Measurements from ENCODE around the gene NXN. TPM values are rescaled to one million over a fixed set of nuclear protein-coding genes. Genes with fewer than 3 reads are reported as not detected.
A peak's percentile ranks its signal among the peaks of the same experiment; 100 is the strongest.
"Not testable (repeated sequence)": the region's sequence is repeated elsewhere in the genome, so short reads cannot be mapped to it uniquely, and the experiment has no call there.

The NXN gene
- polyA plus RNA-seq, 1 donor: 51.3 TPM

DNA sequence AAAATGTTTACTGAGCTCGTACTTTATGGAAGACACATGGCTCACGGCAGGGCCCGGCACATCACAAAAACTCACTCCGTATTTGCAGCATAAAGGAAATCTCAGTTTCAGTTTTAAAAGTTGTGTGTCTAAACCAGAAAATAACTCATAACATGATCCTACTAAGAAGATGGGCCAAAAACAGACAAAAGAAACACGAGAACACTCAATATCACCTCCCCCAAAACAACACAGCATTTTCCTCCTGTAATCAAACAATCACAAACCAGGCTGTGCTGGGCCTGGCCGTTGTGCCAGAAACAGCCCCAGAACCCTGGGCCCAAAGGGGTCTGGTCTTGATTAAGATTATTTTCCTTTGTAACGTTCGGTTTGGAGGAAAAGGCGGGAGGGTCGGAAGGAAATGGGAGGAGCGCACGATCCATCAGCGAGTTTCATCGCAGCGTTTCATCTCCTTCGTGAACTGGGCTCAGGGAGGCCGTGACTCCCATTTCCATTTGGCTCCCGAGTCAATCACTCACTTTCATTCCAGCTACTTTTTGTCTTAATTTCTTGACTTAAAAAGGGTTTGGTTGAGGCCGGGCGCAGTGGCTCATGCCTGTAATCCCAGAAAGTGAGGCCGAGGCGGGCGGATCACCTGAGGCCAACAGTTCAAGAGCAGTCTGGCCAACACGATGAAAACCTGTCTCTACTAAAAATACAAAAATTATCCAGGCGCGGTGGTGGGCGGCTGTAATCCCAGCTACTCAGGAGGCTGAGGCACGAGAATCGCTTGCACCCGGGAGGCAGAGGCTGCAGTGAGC lies 61.4 kb downstream of the NXN start:
- DNase-seq (ENCODE audit: low read depth): no peak

DNA sequence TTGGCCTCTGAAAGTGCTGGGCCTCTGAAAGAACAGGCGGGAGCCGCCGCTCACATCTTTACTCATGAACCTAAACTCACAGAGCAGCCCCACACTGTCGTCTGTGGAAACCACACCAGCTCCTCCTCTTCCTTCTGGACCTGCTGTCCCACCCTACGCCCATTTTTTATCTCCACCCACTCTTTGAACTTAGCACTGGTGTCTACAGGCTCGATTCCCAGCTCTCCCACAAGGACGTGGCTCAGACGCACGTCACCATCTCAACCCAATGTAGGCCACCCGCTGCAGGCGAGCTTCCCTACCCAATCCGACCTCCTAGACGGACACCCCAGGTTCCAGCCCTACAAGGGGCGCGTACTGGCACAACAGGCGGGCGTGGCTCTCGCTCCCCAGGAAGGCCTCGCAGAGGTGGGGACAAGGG lies 62.2 kb downstream of the NXN start:
- no peak for DNase-seq (ENCODE audit: low read depth)

DNA sequence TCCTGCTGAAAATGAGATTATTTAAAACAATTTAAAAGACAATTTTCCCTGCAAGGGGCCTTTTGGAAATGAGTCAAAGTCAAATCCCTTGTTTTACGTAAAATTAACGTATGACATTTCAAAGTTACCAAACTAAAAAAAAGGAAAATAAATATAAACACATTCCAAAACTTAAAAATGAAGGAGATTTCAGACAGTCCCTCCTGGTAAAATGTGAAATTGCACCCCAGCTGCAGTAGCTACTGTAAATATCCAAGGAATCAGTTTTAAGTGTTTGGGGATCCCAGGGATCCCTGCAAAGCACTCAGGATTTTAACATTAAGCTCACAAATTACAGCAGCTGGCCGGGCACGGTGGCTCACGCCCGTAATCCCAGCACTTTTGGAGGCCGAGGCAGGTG lies 63.3 kb downstream of the NXN start:
- DNase-seq (ENCODE audit: low read depth): no peak

GRCh38 chr17:915538-916201 lies 63.9 kb downstream of the NXN start:
- peak; percentile 77 for DNase-seq (ENCODE audit: low read depth)

DNA sequence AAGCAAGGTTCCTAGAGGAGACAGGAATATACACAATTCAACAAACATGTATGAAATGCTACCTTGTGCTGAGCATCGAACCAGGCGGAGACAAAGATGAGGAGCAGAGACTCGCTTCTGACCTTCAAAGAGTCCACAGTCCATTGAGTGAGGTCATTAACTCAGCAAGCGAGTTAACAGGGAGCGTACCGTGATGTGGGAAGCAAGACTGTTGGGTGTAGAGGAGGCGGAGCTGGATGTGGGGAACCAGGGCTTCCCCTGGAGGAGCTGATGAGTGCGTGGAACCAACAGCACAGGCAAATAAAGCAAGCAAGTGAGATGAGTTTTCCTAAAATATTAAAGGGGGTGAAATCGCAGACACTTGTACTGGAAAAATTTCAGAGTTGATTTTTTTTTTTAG lies 65.0 kb downstream of the NXN start:
- no peak for DNase-seq (ENCODE audit: low read depth)

DNA sequence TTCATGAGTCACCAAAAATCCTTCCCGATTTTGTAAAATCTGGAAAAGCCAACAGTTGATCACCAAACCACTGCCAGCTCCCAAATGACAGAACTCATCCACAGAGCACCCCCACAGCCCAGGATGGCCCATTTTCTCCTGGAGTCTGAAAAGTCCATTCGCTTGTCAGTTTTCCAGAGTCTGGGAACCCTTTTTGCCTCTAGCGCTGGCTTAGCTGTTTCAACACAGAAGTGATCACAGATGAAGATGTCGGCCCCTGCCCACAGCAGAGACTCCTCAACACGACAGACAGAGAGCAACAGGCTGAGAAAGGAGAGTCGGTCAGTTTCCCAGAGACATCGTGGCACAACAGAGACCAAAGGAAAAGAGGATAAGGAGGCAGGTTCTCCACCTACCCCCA lies 66.4 kb downstream of the NXN start:
- no peak for DNase-seq (ENCODE audit: low read depth)

DNA sequence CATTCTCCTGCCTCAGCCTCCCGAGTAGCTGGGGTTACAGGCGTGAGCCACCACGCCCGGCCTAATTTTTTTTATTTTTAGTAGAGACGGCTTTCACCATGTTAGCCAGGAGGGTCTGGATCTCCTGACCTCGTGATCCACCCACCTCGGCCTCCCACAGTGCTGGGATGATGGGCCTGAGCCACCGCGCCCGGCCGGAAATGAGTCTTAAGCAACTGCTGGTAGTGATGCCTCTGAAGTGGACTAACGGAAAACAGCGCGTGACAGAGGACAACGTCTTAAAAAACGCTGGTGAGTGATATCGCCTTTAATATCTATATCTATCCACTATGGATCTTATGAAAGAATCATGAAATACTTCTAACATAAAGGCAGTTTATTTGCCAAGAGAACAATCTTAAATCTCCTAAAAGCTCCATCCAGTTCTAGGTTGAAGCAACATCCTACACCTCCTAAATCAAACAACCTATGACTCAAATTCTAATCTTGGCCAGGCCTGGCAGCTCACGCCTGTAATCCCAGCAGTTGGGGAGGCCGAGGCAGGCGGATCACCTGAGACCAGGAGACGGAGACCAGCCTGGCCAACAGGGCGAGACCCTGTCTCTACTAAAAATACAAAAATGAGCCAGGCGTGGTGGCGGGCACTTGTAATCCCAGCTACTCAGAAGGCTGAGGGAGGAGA lies 69.8 kb downstream of the NXN start:
- DNase-seq (ENCODE audit: low read depth): no peak

- no peak for DNase-seq (ENCODE audit: low read depth)
Measured at GRCh38 chr17:907725-908124, 71.9 kb downstream of the NXN start.

GRCh38 chr17:905708-906107 lies 73.9 kb downstream of the NXN start:
- not testable (repeated sequence) for DNase-seq (ENCODE audit: low read depth)

GRCh38 chr17:903691-904481 lies 75.7 kb downstream of the NXN start:
- DNase-seq (ENCODE audit: low read depth): no peak

- DNase-seq (ENCODE audit: low read depth): no peak
Measured at GRCh38 chr17:902463-902862, 77.1 kb downstream of the NXN start.

DNA sequence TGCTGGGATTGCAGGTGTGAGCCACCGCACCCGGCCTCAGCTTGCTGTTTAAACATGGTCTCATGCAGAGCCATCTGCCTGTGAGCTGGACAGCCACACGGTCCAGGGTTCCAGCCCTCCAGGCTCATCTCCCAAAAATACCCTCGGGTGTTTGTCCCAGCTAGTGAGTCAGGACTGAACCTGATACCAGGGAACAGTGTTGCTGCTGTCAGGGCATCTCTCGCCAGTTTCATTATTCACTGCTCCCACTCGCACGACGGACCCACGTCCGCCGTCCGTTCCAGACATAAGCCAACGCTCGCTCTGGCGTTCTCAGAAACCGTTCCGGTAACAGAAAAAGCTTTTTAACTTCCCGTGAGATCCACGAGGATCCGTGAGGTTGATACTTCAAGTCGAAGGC lies 77.6 kb downstream of the NXN start:
- DNase-seq (ENCODE audit: low read depth): no peak

DNA sequence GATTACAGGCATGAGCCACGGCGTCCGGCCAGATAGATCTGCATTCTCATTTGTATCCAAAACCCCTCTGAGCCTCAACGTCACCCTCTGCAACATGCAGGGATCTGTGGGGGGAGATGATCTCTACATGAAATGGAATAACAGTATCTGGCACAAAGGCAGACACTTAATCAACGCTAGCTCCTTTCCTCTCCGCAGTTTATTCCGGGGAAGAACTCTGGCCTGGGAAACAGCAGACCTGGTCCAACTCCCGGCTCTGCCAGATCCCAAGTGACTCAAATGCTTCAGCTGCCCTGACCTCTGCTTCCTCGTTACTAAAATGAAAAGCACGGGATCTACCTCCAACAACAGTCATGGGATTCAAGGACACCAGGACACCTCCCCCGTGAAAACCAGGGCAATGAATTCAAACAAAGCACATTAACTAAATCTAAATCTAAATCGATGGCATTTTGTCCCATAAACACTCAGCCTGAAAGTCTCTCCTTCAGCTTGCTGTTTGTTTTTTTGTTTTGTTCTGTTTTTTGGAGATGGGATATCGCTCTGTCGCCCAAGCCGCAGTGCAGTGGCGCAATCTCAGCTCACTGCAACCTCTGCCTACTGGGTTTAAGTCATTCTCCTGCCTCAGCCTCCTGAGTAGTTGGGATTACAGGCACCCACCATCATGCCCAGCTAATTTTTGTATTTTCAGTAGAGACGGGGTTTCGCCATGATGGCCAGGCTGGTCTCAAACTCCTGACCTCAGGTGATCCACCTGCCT lies 78.2 kb downstream of the NXN start:
- DNase-seq (ENCODE audit: low read depth): no peak

- no peak for DNase-seq (ENCODE audit: low read depth)
Measured at GRCh38 chr17:900336-900934, 79.1 kb downstream of the NXN start.

GRCh38 chr17:897970-898619 lies 81.5 kb downstream of the NXN start:
- no peak for DNase-seq (ENCODE audit: low read depth)

- no peak for DNase-seq (ENCODE audit: low read depth)
Measured at GRCh38 chr17:896953-897661, 82.5 kb downstream of the NXN start.

GRCh38 chr17:896454-896853 lies 83.1 kb downstream of the NXN start:
- DNase-seq (ENCODE audit: low read depth): no peak

DNA sequence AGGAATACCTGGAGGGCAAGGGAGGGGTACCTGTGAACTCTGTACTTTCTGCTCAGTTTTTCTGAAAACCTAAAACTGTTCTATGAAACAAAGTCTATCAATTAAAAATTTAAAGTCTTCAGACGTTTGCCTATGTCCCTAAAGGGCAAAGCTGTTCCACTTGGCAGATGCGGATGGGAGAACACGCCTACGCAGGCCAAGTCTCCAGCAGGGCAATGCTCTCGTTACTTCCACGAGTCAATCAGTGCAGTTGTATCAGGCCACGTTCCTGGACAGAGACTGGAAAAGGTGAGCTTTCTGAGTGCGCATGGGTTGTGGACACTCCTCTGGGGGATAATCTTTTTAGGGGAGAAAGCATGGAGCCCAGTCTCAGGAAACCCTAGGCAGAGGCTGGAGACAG lies 86.6 kb downstream of the NXN start:
- no peak for DNase-seq (ENCODE audit: low read depth)

GRCh38 chr17:888998-889441 lies 90.6 kb downstream of the NXN start:
- DNase-seq (ENCODE audit: low read depth): no peak

Data from forelimb muscle (tissue), 1 donor.